ENCODE measurements around the gene SART1.

DNA sequence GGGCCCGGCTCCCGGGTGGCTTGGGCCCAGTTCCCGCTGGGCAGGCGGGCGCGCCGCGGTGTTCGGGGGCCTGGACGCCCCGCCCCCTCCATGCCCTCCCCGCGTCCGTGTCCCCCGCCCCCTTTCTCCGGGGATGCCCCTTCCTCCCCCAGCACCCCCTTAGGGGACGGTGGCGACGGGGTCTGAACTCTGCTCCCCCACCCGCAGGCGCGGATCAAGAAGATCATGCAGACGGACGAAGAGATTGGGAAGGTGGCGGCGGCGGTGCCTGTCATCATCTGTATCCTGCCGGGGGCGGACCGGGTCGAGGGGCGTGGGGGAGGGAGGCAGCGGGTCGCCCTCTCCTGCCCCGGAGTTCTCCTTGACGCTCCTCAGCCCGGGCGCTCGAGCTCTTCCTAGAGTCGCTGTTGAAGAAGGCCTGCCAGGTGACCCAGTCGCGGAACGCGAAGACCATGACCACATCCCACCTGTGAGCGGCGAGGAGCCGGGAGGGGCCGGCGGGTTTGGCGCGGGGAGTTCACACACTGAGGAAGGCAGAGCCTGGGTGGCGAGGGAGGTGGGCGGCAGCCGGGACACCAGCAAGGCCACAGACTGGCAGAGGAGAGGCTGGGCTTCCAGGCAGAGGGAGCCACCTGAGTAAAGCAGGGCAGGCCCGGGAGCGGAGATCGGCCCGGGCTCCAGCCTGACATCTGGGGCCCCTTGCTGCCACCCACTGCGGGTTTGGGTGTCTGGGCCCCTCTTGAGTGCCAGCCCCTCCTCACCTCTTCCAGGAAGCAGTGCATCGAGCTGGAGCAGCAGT, 41.8 kb upstream of the SART1 start:
- TF ChIP-seq CTCF (IDR thresholded peaks at IDR 0.05), result no peak
- no peak for TF ChIP-seq POLR2A (IDR thresholded peaks at IDR 0.05)

Data from esophagus squamous epithelium (tissue), 4 donors.